ENCODE data around the gene RAB11FIP4. TPM values are rescaled to one million over a fixed set of nuclear protein-coding genes. Genes with fewer than 3 reads are reported as not detected.

RAB11FIP4 gene
- 1.2 to 1.9 TPM (median 1.6 TPM) in 5 replicates for total RNA-seq (2022; extraction: Qiagen RNA extraction; ENCODE audit: low read depth)

DNA sequence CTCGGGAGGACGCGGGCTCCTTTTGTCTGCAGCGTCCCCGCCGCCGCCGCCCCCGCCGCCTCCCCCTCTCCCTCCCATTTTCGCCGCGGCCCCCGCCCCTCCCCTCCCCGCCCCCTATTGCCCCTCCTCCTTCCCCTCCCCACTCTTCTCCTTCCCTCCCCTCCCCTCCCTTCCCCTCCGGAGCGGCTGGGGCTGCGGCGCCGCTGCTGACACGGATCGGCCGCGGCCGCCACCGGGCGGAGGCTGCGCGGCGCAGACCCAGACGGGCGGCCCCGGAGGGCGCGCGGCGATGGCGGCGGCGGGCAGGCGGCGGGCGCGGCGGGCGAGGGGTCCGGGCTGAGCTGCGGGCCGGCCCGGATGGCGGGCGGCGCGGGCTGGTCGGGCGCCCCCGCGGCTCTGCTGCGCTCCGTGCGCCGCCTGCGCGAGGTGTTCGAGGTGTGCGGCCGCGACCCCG lies at the start of gene RAB11FIP4:
Gene RAB11FIP4 (plus strand): TSS at position 180 of the 454 bp plus-strand sequence. CDS start 178 bp downstream, at position 358.

Other genes starting within 250 kb of the RAB11FIP4 start
- not detected in 5 replicates for gene OMG, start 94.4 kb upstream of the RAB11FIP4 start, total RNA-seq (2022; extraction: Qiagen RNA extraction; ENCODE audit: low read depth)
- not detected in 5 replicates for gene EVI2B, start 77.6 kb upstream of the RAB11FIP4 start, total RNA-seq (2022; extraction: Qiagen RNA extraction; ENCODE audit: low read depth)
- not detected in 5 replicates for gene EVI2A, start 70.1 kb upstream of the RAB11FIP4 start, total RNA-seq (2022; extraction: Qiagen RNA extraction; ENCODE audit: low read depth)

Measured in A549 treated with ZK216348 at 1 μM for 4 hours (cell line).